GM18907 (cell line): ENCODE data around the gene VSX2.
"Not testable (repeated sequence)": the region's sequence is repeated elsewhere in the genome, so short reads cannot be mapped to it uniquely, and the experiment has no call there.

ENCODE experiments used
- ATAC-seq: cut with Tn5 transposase; IDR thresholded peaks from one replicate; pipeline ENCODE4 v1.9.1; 2021; ENCODE audit warnings: mild to moderate bottlenecking, moderate library complexity; ENCODE audit not compliant: unreplicated experiment

VSX2 gene

GRCh38 chr14:74258764-74259035, 19.5 kb downstream of the VSX2 start:
- no peak for ATAC-seq

GRCh38 chr14:74259513-74259912, 20.3 kb downstream of the VSX2 start:
- no peak for ATAC-seq

GRCh38 chr14:74260525-74261233, 21.4 kb downstream of the VSX2 start:
- ATAC-seq, result no peak

- ATAC-seq, result no peak
Measured at GRCh38 chr14:74261288-74261687, 22.0 kb downstream of the VSX2 start.

- no peak for ATAC-seq
Measured at GRCh38 chr14:74262076-74262475, 22.8 kb downstream of the VSX2 start.

GRCh38 chr14:74263181-74263580, 23.9 kb downstream of the VSX2 start:
- ATAC-seq, result no peak

- no peak for ATAC-seq
Measured at GRCh38 chr14:74263921-74264320, 24.7 kb downstream of the VSX2 start.

GRCh38 chr14:74265301-74265965, 26.2 kb downstream of the VSX2 start:
- ATAC-seq, result no peak

GRCh38 chr14:74267588-74267987, 28.3 kb downstream of the VSX2 start:
- ATAC-seq, result no peak

GRCh38 chr14:74270382-74271177, 31.3 kb downstream of the VSX2 start:
- not testable (repeated sequence) for ATAC-seq

- no peak for ATAC-seq
Measured at GRCh38 chr14:74271365-74271764, 32.1 kb downstream of the VSX2 start.

- no peak for ATAC-seq
Measured at GRCh38 chr14:74275241-74275841, 36.1 kb downstream of the VSX2 start.

- no peak for ATAC-seq
Measured at GRCh38 chr14:74278080-74278479, 38.8 kb downstream of the VSX2 start.

GRCh38 chr14:74281069-74281468, 41.8 kb downstream of the VSX2 start:
- ATAC-seq, result no peak

- ATAC-seq, result no peak
Measured at GRCh38 chr14:74286736-74287135, 47.5 kb downstream of the VSX2 start.

GRCh38 chr14:74289801-74290200, 50.6 kb downstream of the VSX2 start:
- ATAC-seq, result no peak

- ATAC-seq, result no peak
Measured at GRCh38 chr14:74290415-74290814, 51.2 kb downstream of the VSX2 start.

- no peak for ATAC-seq
Measured at GRCh38 chr14:74292061-74292460, 52.8 kb downstream of the VSX2 start.

GRCh38 chr14:74293606-74294005, 54.4 kb downstream of the VSX2 start:
- ATAC-seq, result no peak

- no peak for ATAC-seq
Measured at GRCh38 chr14:74296037-74296467, 56.8 kb downstream of the VSX2 start.

GRCh38 chr14:74297986-74298385, 58.7 kb downstream of the VSX2 start:
- ATAC-seq, result no peak
